LNCAP (cell line): ENCODE data around the gene HDAC4.

Experiments used
- TF ChIP-seq, protein P1 (sequence below): fragments of 450-650 bp; IDR thresholded peaks from 2 replicates; pipeline ENCODE4 v1.5.1; 2017; ENCODE audit warnings: mild to moderate bottlenecking

HDAC4 gene

DNA sequence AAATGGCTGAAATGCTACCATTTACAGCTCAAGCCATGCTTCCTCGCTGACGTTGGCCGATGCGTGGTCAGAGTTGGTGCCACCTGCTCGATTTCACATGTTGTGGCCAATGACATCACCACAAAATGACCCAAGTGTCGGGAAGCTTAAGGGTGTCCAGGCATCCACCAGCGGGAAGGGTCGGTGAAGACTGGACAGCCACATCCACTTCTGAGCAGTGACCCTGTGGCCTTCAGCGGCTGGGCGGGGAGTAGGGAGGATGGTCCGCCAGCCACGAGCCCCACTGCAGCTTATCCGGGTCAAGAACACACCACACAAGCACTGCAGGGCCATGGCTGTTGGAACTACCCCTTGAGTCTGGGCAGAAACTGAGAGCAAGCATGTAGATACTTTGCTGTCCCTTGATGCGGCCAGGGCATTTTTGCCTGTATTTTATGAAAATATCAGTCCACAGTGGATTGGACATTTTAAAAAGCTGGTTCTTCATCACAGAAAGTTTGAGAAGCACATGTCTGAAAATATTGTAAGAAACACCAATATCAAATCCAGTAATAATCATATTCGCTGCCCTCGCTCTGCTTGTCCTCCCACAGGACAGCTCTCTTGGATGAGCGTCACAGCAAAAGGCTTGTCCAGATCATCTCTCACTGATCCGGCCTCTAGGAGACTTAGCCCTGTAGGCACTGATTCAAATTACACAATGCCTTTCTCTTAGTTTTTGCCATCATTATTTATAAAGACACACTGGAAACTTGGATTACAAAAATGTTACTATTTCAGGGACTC, 379.0 kb downstream of the HDAC4 start:
- TF ChIP-seq, protein P1, sequence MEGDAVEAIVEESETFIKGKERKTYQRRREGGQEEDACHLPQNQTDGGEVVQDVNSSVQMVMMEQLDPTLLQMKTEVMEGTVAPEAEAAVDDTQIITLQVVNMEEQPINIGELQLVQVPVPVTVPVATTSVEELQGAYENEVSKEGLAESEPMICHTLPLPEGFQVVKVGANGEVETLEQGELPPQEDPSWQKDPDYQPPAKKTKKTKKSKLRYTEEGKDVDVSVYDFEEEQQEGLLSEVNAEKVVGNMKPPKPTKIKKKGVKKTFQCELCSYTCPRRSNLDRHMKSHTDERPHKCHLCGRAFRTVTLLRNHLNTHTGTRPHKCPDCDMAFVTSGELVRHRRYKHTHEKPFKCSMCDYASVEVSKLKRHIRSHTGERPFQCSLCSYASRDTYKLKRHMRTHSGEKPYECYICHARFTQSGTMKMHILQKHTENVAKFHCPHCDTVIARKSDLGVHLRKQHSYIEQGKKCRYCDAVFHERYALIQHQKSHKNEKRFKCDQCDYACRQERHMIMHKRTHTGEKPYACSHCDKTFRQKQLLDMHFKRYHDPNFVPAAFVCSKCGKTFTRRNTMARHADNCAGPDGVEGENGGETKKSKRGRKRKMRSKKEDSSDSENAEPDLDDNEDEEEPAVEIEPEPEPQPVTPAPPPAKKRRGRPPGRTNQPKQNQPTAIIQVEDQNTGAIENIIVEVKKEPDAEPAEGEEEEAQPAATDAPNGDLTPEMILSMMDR = no peak

DNA sequence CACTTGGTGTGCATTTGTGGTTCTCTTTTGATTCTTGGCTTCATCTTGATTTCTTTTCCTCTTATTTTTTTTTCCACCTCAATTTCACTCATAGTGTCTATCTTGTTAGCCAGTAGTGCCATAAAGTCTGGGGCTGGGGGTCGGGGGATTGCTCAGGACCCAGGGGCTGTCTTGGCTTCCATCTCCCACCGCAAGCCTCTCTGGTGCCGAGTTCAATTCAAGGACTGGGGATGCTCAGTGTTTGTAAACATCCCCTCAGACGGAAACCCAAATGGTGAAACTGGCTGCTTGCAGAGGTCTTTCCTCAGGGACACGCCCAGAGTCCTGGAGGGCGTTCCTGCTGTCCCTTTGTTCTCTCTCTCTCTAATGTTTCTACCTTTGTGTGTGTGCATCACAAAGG, 379.6 kb downstream of the HDAC4 start:
- TF ChIP-seq, protein P1 = no peak

DNA sequence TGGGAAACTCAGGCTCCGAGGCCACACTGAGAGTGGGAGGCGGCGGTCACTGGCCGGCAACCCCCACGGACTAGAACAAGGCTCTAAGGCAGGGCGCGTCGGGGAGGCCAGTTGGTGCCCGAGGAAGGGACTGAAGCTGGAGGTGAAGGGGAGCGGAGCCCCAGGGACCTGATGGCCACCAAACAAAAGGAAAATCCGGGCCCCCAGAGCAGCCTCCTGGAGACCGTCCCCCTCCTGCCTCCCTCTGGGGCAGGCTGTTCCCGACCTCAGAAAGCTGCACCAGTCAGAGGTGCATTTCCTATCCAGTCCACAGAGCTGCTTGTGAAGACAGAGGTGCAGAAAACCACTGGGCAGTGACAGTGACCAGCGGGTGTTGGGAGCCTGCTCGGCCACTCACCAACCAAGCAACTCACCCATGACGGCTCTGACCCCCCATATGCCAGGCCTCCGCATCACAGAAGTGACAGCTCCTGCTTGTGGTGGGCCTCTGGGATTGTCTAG, 380.2 kb downstream of the HDAC4 start:
- TF ChIP-seq, protein P1 = no peak

DNA sequence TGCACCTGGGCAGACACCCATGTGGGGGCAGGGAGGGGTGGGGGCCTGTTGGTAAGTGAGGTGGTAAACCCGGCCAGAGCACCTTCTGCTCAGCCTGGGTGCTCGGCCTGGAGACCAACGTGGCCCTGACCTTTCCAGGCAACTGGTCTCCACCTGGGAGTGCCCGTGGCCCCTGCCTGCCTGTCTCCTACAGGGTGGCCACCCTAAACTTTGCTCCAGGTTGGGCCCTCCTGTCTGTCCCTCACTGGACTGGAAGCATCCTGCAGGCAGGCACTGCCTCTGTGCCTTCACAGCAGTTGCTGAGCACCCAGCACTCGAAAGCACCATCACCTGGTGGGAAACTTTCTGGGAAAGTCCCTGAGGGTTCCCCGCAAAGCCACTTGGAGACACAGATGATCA, 381.6 kb downstream of the HDAC4 start:
- TF ChIP-seq, protein P1 = no peak

DNA sequence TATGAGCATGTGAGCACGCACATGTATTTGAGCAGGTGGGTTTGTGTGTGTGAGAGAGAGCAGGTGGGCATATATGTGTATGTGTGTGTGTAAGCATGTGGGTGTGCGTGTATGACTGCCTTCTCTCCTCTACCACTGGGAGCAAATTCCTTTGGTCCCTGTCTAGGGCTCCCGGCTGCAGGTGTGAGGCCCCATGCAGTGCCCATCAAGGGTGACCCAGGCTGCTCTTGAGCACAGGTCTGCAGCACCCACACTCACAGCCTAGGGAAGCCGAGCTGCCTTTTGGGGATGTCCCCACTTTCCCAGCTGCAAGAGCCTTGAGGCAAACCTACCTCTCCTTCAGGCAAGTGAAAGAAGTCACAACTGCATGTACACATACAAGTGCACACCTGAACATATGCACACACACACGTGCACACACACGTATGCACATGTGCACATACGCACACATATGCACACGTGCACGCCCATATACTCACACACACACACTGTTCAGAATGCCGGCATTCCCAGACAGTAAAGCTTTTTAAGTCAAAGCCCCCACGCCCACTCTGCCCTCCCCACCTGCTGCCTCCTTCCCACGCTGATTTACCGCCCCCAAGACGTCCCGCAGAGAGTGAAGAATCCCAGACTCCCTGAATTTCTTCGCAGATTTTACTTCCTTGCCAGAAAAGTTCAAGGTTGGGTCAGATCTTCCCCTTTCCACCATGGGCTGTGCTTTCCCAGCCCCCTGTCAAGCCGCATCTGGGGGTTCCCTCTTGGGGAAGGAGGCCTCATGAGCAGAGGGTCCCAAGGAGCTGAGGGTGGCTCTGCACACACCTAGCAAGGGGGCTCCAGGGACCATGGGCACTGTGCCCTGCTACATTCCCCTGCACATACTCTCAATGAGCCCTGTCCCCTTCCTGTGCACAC, 382.3 kb downstream of the HDAC4 start:
- TF ChIP-seq, protein P1 = no peak

DNA sequence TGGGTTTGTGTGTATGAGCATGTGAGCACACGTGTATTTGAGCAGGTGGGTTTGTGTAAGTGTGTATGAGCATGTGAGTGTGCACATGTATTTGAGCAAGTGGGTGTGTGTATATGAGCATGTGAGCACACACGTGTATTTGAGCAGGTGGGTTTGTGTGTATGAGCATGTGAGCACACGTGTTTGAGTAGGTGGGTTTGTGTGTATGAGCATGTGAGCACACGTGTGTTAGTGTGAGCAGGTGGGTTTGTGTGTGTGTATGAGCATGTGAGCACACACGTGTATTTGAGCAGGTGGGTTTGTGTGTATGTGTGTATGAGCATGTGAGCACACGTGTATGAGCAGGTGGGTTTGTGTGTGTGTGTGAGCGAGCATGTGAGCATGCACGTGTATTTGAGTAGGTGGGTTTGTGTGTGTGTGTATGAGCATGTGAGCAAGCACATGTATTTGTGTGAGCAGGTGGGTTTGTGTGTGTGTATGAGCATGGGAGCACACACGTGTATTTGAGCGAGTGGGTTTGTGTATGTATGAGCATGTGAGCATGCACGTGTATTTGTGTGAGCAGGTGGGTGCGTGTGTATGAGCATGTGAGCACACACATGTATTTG, 383.2 kb downstream of the HDAC4 start:
- TF ChIP-seq, protein P1 = no peak

DNA sequence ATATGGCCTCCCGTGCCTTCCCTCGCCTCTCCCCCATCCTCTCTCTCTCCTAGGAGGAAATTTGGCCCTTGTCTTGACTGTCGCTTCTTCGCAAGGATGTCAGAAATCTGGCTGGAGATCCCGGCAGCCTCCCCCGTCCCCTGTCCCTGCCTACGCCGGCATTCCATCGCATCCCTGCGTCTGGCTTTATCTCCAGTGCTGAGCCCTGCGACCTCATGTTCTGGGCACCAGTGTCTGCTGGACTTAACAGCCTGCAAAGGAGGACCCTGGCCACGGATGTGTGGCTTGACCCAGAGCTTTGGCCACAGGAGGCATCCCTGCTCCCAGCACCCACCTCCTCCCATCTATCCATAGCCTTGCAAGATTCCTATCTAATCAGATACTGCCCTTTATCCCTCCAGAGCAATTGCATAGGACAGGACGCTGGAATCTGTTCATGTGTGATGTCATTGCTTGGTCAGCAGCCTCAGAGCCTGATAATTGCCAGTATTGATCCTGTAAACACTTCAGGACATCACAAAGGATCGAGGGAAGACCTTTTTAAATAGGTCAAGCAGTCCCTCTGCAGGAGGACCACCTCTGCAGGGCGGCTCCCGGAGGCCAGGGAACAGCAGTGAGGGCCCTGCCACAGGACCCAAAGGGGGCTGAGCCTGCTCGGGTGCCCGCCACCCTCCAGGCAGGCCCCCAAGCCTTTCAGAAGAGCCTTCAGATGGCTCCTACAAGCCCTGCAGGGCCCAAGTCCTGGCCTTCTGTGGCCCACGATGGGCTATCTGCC, 384.7 kb downstream of the HDAC4 start:
- TF ChIP-seq, protein P1 = no peak
